K562 (cell line): ENCODE results near the gene SULT2B1. TPM values are rescaled to one million over a fixed set of nuclear protein-coding genes. Genes with fewer than 3 reads are reported as not detected.

Experiments
- ATAC-seq: fragments of 200-7000 bp; cut with Tn5 transposase; 3 replicates; pipeline ENCODE4 v1.9.1; 2020; ENCODE audit warnings: moderate library complexity
- BruUV-seq: library from RNA; stranded (reverse); fragments of 400-500 nt; replicated peaks from 2 replicates; lab custom pipeline; 2021; lab: Mats Ljungman, UMichigan
- CTCF ChIA-PET: fragments of 300-600 bp; formaldehyde crosslinking; extraction: SDS; loops from one replicate; lab custom pipeline; 2021; ENCODE audit warnings: low intra/inter-chr PET ratio; lab: Yijun Ruan, JAX
- POLR2A ChIA-PET: fragments of 300-600, 350-650 bp; sonication (Branson Sonifier 250); formaldehyde crosslinking; extraction: SDS; loops from one replicate; lab custom pipeline; 2021; ENCODE audit warnings: antibody characterized with exemption, inconsistent platforms; lab: Yijun Ruan, JAX
- DNase-seq, 4 experiments: peaks; one replicate each; pipeline versions ENCODE4 v3.0.0 to v3.0.0-alpha.2; 2011 to 2018; ENCODE audit warnings: low spot score in 3 of 4, mixed read lengths in 3 of 4; ENCODE audit errors: extremely low read depth in 1 of 4
- FAIRE-seq: peaks from 2 replicates; lab custom pipeline; 2011; peaks lifted over from hg19 to GRCh38; lab: Jason Lieb, UNC
- H2AFZ ChIP-seq: 2 replicates; pipeline ENCODE4 v1.6.0; 2011; ENCODE audit warnings: low read depth, low read length, control low read depth, inconsistent platforms
- H3K27ac ChIP-seq: fragments of 200-600 bp; 3 replicates; pipeline ENCODE4 v1.8.0; 2011; ENCODE audit warnings: low read depth, mild to moderate bottlenecking, control low read depth, inconsistent platforms, low read length, moderate library complexity, mixed read lengths; ENCODE audit errors: extremely low read depth
- H3K27me3 ChIP-seq, 2 experiments: fragments of 300-600 bp in 1 of 2; 2 replicates in 1 of 2; 3 replicates in 1 of 2; pipeline versions ENCODE4 v1.6.0 to v1.8.0; 2011; ENCODE audit warnings: inconsistent platforms in 2 of 2, low read length in 2 of 2, mild to moderate bottlenecking in 1 of 2, mixed read lengths in 1 of 2, moderate library complexity in 1 of 2; ENCODE audit not compliant: control insufficient read depth in 2 of 2, insufficient read depth in 2 of 2
- H3K36me3 ChIP-seq: fragments of 300-600 bp; 3 replicates; pipeline ENCODE4 v1.8.0; 2011; ENCODE audit warnings: mild to moderate bottlenecking, low read length, inconsistent platforms; ENCODE audit not compliant: control insufficient read depth, insufficient read depth
- H3K4me1 ChIP-seq, 2 experiments: fragments of 200-600 bp in 1 of 2; replicated peaks in 1 of 2; 2 replicates in 1 of 2; 3 replicates in 1 of 2; pipeline versions ENCODE4 v1.5.1 to v1.8.0; 2011; ENCODE audit warnings: inconsistent platforms in 2 of 2, low read length in 2 of 2, mild to moderate bottlenecking in 1 of 2, mixed read lengths in 1 of 2, moderate library complexity in 1 of 2; ENCODE audit not compliant: control insufficient read depth in 2 of 2, insufficient read depth in 2 of 2
- H3K4me2 ChIP-seq: 2 replicates; pipeline ENCODE4 v1.6.1; 2011; ENCODE audit warnings: low read length, control low read depth, inconsistent platforms, mixed read lengths; ENCODE audit not compliant: insufficient read depth
- H3K4me3 ChIP-seq: fragments of 200-600 bp; sonication (generic), shearing (Covaris generic); 2 replicates; pipeline ENCODE4 v1.5.1; 2016; ENCODE audit warnings: control low read depth, inconsistent platforms
- H3K79me2 ChIP-seq: fragments of 200-600 bp; 3 replicates; pipeline ENCODE4 v1.8.0; 2011; ENCODE audit warnings: low read length, inconsistent platforms; ENCODE audit not compliant: control insufficient read depth, insufficient read depth
- H3K9ac ChIP-seq, 2 experiments: 2 replicates each; pipeline versions ENCODE4 v1.6.0 to v1.6.1; 2011; ENCODE audit warnings: low read depth in 2 of 2, low read length in 2 of 2, control low read depth in 1 of 2, inconsistent platforms in 1 of 2, mild to moderate bottlenecking in 1 of 2, mixed read lengths in 1 of 2; ENCODE audit not compliant: insufficient read depth in 1 of 2
- H3K9me1 ChIP-seq: one replicate; pipeline ENCODE4 v1.6.0; 2011; ENCODE audit warnings: inconsistent platforms, mild to moderate bottlenecking, low read length, moderate library complexity; ENCODE audit not compliant: control insufficient read depth, insufficient read depth
- H3K9me3 ChIP-seq: replicated peaks from 2 replicates; pipeline ENCODE4 v1.5.1; 2011; ENCODE audit warnings: low read depth, low read length, inconsistent platforms; ENCODE audit not compliant: control insufficient read depth, insufficient read depth
- H4K20me1 ChIP-seq: replicated peaks from 2 replicates; pipeline ENCODE4 v1.6.1; 2011; ENCODE audit warnings: low read length, inconsistent platforms, mixed read lengths; ENCODE audit not compliant: control insufficient read depth, insufficient read depth
- CBX1 ChIP-seq: sonication (generic); IDR thresholded peaks from 2 replicates; pipeline ENCODE4 v1.6.1; 2016; ENCODE audit warnings: antibody characterized with exemption, low read depth, mild to moderate bottlenecking
- FOXK1 ChIP-seq: sonication (generic); formaldehyde crosslinking; IDR thresholded peaks from 2 replicates; pipeline ENCODE4 v1.8.0; 2022; ENCODE audit warnings: missing genetic modification reagents, mild to moderate bottlenecking, borderline replicate concordance
- FOXP4 ChIP-seq: sonication (generic); formaldehyde crosslinking; IDR thresholded peaks from 2 replicates; pipeline ENCODE4 v1.8.0; 2022; ENCODE audit warnings: mild to moderate bottlenecking, missing genetic modification reagents, borderline replicate concordance
- GTF2E2 ChIP-seq: fragments of 200-800 bp; sonication (Bioruptor generic); IDR thresholded peaks from 2 replicates; pipeline ENCODE4 v1.6.1; 2016; ENCODE audit warnings: missing genetic modification characterization, missing compliant biosample characterization
- GTF3C2 ChIP-seq: IDR thresholded peaks from 3 replicates; pipeline ENCODE4 v1.6.1; 2011; ENCODE audit warnings: borderline replicate concordance, mild to moderate bottlenecking, moderate library complexity; ENCODE audit not compliant: insufficient read length; ENCODE audit errors: extremely low read depth
- HLTF ChIP-seq: fragments of 450-650 bp; IDR thresholded peaks from 2 replicates; pipeline ENCODE4 v1.6.1; 2016
- MAZ ChIP-seq, 2 experiments: fragments of 450-650 bp in 1 of 2; sonication (generic) in 1 of 2; formaldehyde crosslinking; IDR thresholded peaks in 1 of 2; conservative IDR thresholded peaks in 1 of 2; 2 replicates each; pipeline versions ENCODE4 v1.4.0 to v1.5.0; 2020; ENCODE audit warnings: mild to moderate bottlenecking in 1 of 2, missing genetic modification reagents in 1 of 2
- PHF8 ChIP-seq: fragments of 200-600 bp; sonication (generic); IDR thresholded peaks from 2 replicates; pipeline ENCODE4 v1.6.1; 2012; ENCODE audit warnings: mixed run types, mild to moderate bottlenecking, inconsistent platforms, low read length, moderate library complexity, borderline replicate concordance
- VEZF1 ChIP-seq: fragments of 200-800 bp; sonication (Bioruptor generic); IDR thresholded peaks from 2 replicates; pipeline ENCODE4 v1.6.1; 2017; ENCODE audit warnings: missing genetic modification characterization, missing compliant biosample characterization
- ZBED1 ChIP-seq: IDR thresholded peaks from 2 replicates; pipeline ENCODE4 v1.6.1; 2014
- ZKSCAN1 ChIP-seq: fragments of 150-350 bp; IDR thresholded peaks from 2 replicates; pipeline ENCODE4 v1.6.1; 2016; ENCODE audit warnings: low read depth, low read length
- ZNF239 ChIP-seq: fragments of 250-450 bp; sonication (Bioruptor Pico); IDR thresholded peaks from 2 replicates; pipeline ENCODE4 v1.4.0; 2020; ENCODE audit warnings: mild to moderate bottlenecking
- ZNF263 ChIP-seq: sonication (generic); formaldehyde crosslinking; IDR thresholded peaks from 2 replicates; pipeline ENCODE4 v1.8.0; 2022; ENCODE audit warnings: mild to moderate bottlenecking, missing genetic modification reagents, borderline replicate concordance
- WGBS: fragments of 100-300 bp; shearing (Covaris generic); methylation state at CpG from one replicate; pipeline ENCODE4 v1.1.6; 2016; ENCODE audit warnings: low coverage, mixed read lengths; ENCODE audit not compliant: insufficient coverage; ENCODE audit errors: missing lambda C conversion rate; 5-methylcytosine and 5-hydroxymethylcytosine counted together
- in situ Hi-C: fragments of 300-500 bp; cut with MboI; formaldehyde crosslinking; loops from 4 replicates; pipeline ENCODE4 v1.15.0; 2018; ENCODE audit warnings: inconsistent platforms, mixed read lengths
- intact Hi-C: fragments of 100-400 bp; cut with micrococcal nuclease; formaldehyde crosslinking; loops from 2 replicates; pipeline ENCODE4 v1.14.2; 2022
- polyA plus RNA-seq, 8 experiments: library from polyadenylated mRNA; depleted of rRNA in 4 of 8; stranded (reverse) in 5 of 8; unstranded in 3 of 8; fragments of >200 nt; fragmentation: Nextera tagmentation in 2 of 8; fragmentation: Illumina TruSeq in 1 of 8; extraction: Ambion mirVana in 2 of 8; extraction: Trizol in 1 of 8; gene quantifications; 2 replicates each; pipeline versions ENCODE4 v1.2.1 to v1.2.3, GENCODE V29; 2011 to 2014; ENCODE audit warnings: inconsistent platforms in 1 of 8, missing spikeins in 1 of 8
- total RNA-seq, 7 experiments: library from RNA; depleted of rRNA in 6 of 7; stranded (reverse); fragments of >200 nt in 6 of 7; fragmentation: Illumina TruSeq in 2 of 7; extraction: Trizol in 2 of 7; gene quantifications; 2 replicates each; pipeline versions ENCODE4 v1.2.1 to v1.2.3, GENCODE V29; 2011 to 2021; ENCODE audit warnings: low replicate concordance in 1 of 7

The SULT2B1 gene
- total and polyA plus RNA-seq, 9 of the 15 experiments (the other 6 are each of a cell fraction or from before 2014, with no cell fraction given), result 0.09 to 0.62 (median 0.22) TPM; not detected in 2

- intact Hi-C loops (no loop called here), in situ Hi-C loops (loop anchor here (5.0 to 10.0 kb wide), 2 partner anchors 198 to 335 kb away; partner anchors contain the start of gene HSD17B14)
- H3K79me2 ChIP-seq, result peaks cover 27% of the 10 kb centered on the region; the same call in 2 of the 3 replicates
- ATAC-seq (peak; percentile 7), DNase-seq (peak; percentile 54 to 81 (median 61)), FAIRE-seq (peak; percentile 64)
- POLR2A ChIA-PET, result interaction anchor here (0.6 to 1.6 kb wide), 9 partner anchors 8 to 354 kb away, joined by 3 to 7 read pairs (median 3); partner anchors contain the start of genes RPL18, RUVBL2 and SPHK2
- H3K9me1 ChIP-seq, result no peaks in the 10 kb centered on the region
- no peaks in the 10 kb centered on the region for H3K36me3 ChIP-seq
- 2% methylated on average over 31 of the region's 33 CpGs for WGBS
- peak overlapping the region; percentile 91 for H3K27ac ChIP-seq
- H3K4me2 ChIP-seq, result peak overlapping the region; percentile 100
- peak overlapping the region; percentile 51 for H3K4me3 ChIP-seq
- H4K20me1 ChIP-seq, result 0 out of 2 replicates have a peak, but pooled peaks cover 4% of the 10 kb centered on the region
- peak overlapping the region; percentile 93 for H2AFZ ChIP-seq
- H3K9me3 ChIP-seq, result no peaks in the 10 kb centered on the region
- no peaks in the 10 kb centered on the region for H3K27me3 ChIP-seq
- peaks cover 30 to 56% of the 10 kb centered on the region in 2 experiments for H3K4me1 ChIP-seq
- CTCF ChIA-PET, result interaction anchor here (0.7 kb wide), 1 partner anchor 145 kb away, joined by 3 read pairs; no protein-coding TSS in a partner anchor
- TSS peak; percentile 76 for BruUV-seq
- peak overlapping the region; percentile 78 to 94 for H3K9ac ChIP-seq
- no peak for TF ChIP-seq ZNF239 (CRISPR knock-in tag)
- TF ChIP-seq GTF2E2, result peak; percentile 67; the same call in 1 of the 2 replicates
- TF ChIP-seq ZKSCAN1, result no peak
- TF ChIP-seq FOXP4 (CRISPR knock-in tag), result 0 out of 2 replicates have a peak, but pooled peaks have one; percentile 44
- no peak for TF ChIP-seq GTF3C2
- TF ChIP-seq MAZ (CRISPR knock-in tag; conservative IDR thresholded peaks at IDR 0.05 in 1 of 2, IDR thresholded peaks at IDR 0.05 in 1 of 2), result peak in 1 of 2 experiments; percentile 32; a peak in 2 of 4 replicates
- TF ChIP-seq HLTF, result peak; percentile 2; the same call in 1 of the 2 replicates
- TF ChIP-seq VEZF1 (CRISPR knock-in tag), result peak; percentile 61
- TF ChIP-seq FOXK1 (CRISPR knock-in tag), result 0 out of 2 replicates have a peak, but pooled peaks have one; percentile 62
- TF ChIP-seq CBX1, result 0 out of 2 replicates have a peak, but pooled peaks have one; percentile 28
- peak; percentile 65; the same call in 1 of the 2 replicates for TF ChIP-seq PHF8
- TF ChIP-seq ZNF263 (CRISPR knock-in tag), result peak; percentile 30; the same call in 1 of the 2 replicates
- TF ChIP-seq ZBED1, result 0 out of 2 replicates have a peak, but pooled peaks have one; percentile 41
These were observed 87.8 kb downstream of the SULT2B1 start for GRCh38 chr19:48639483-48640375.
